Neural cell (in vitro differentiated cells): Measurements from ENCODE around the gene DNAL4. TPM values are rescaled to one million over a fixed set of nuclear protein-coding genes. Genes with fewer than 3 reads are reported as not detected.

Experiments used
- H2AFZ ChIP-seq: fragments of 200-600, 300-800 bp; sonication (generic), shearing (Covaris generic); 2 replicates; pipeline ENCODE4 v1.6.0; 2014; ENCODE audit warnings: low read depth, mild to moderate bottlenecking, antibody characterized with exemption, low read length, moderate library complexity
- H3F3A ChIP-seq: fragments of 200-600 bp; shearing (Covaris generic); 2 replicates; pipeline ENCODE4 v1.6.1; 2016; ENCODE audit warnings: mild to moderate bottlenecking, moderate library complexity, mixed read lengths, antibody characterized with exemption, low read length; ENCODE audit not compliant: insufficient read depth, poor library complexity, severe bottlenecking
- H3K27ac ChIP-seq: fragments of 200-600, 300-800 bp; sonication (generic), shearing (Covaris generic); 2 replicates; pipeline ENCODE4 v1.5.1; 2014; ENCODE audit warnings: mild to moderate bottlenecking, low read length, moderate library complexity
- H3K27me3 ChIP-seq: fragments of 300-800, 200-600 bp; sonication (generic), shearing (Covaris generic); 2 replicates; pipeline ENCODE4 v1.6.0; 2014; ENCODE audit warnings: mild to moderate bottlenecking, low read depth, low read length, moderate library complexity; ENCODE audit not compliant: insufficient read depth
- H3K36me3 ChIP-seq: fragments of 300-800, 200-600 bp; sonication (generic), shearing (Covaris generic); 2 replicates; pipeline ENCODE4 v1.5.1; 2014; ENCODE audit warnings: mild to moderate bottlenecking, antibody characterized with exemption, low read length, moderate library complexity; ENCODE audit not compliant: insufficient read depth
- H3K4me2 ChIP-seq: fragments of 300-800, 200-600 bp; sonication (generic), shearing (Covaris generic); 2 replicates; pipeline ENCODE4 v1.6.0; 2014; ENCODE audit warnings: mild to moderate bottlenecking, low read length
- H3K4me3 ChIP-seq: fragments of 300-800, 200-600 bp; sonication (generic), shearing (Covaris generic); 2 replicates; pipeline ENCODE4 v1.5.1; 2014; ENCODE audit warnings: mild to moderate bottlenecking, low read length, moderate library complexity
- H3K79me2 ChIP-seq: fragments of 200-600 bp; shearing (Covaris generic); replicated peaks from 2 replicates; pipeline ENCODE4 v1.6.0; 2014; ENCODE audit warnings: mild to moderate bottlenecking, low read length, moderate library complexity; ENCODE audit not compliant: insufficient read depth
- H3K9ac ChIP-seq: fragments of 300-800, 200-600 bp; sonication (generic), shearing (Covaris generic); 2 replicates; pipeline ENCODE4 v1.6.1; 2016; ENCODE audit warnings: mild to moderate bottlenecking, low read length, mixed read lengths
- H3K9me2 ChIP-seq: fragments of 200-600 bp; shearing (Covaris generic); 2 replicates; pipeline ENCODE4 v1.6.1; 2016; ENCODE audit warnings: mild to moderate bottlenecking, low read length, mixed read lengths; ENCODE audit not compliant: insufficient read depth
- H3K9me3 ChIP-seq: fragments of 200-600, 300-800 bp; sonication (generic), shearing (Covaris generic); 2 replicates; pipeline ENCODE4 v1.6.1; 2016; ENCODE audit warnings: mild to moderate bottlenecking, mixed run types, low read length, moderate library complexity, mixed read lengths
- H4K20me1 ChIP-seq: fragments of 200-600 bp; shearing (Covaris generic); 2 replicates; pipeline ENCODE4 v1.6.1; 2016; ENCODE audit warnings: mild to moderate bottlenecking, mixed run types; ENCODE audit not compliant: insufficient read depth
- CTCF ChIP-seq: fragments of 450-650 bp; IDR thresholded peaks from 2 replicates; pipeline ENCODE4 v1.5.1; 2014; ENCODE audit warnings: antibody characterized with exemption, mild to moderate bottlenecking, moderate library complexity; ENCODE audit not compliant: poor library complexity, severe bottlenecking
- EP300 ChIP-seq: fragments of 450-650 bp; conservative IDR thresholded peaks from 2 replicates; pipeline ENCODE4 v1.6.1; 2014; ENCODE audit warnings: antibody characterized with exemption, mild to moderate bottlenecking, moderate library complexity; ENCODE audit not compliant: poor library complexity, severe bottlenecking
- EZH2 ChIP-seq: fragments of 200-600, 300-800 bp; shearing (Covaris generic), sonication (generic); IDR thresholded peaks from 2 replicates; pipeline ENCODE4 v1.6.1; 2014; ENCODE audit warnings: antibody characterized with exemption, low read length, borderline replicate concordance, mild to moderate bottlenecking; ENCODE audit not compliant: insufficient read depth, poor library complexity, severe bottlenecking
- MXI1 ChIP-seq: fragments of 450-650 bp; conservative IDR thresholded peaks from 2 replicates; pipeline ENCODE4 v1.6.1; 2014; ENCODE audit warnings: antibody characterized with exemption, mild to moderate bottlenecking; ENCODE audit not compliant: poor library complexity, severe bottlenecking
- POLR2AphosphoS5 ChIP-seq: IDR thresholded peaks from 2 replicates; pipeline ENCODE4 v1.6.1; 2012
- RAD21 ChIP-seq: fragments of 450-650 bp; conservative IDR thresholded peaks from 2 replicates; pipeline ENCODE4 v1.6.1; 2014; ENCODE audit warnings: antibody characterized with exemption, mild to moderate bottlenecking, moderate library complexity
- REST ChIP-seq: IDR thresholded peaks from 2 replicates; pipeline ENCODE4 v1.6.1; 2012; ENCODE audit warnings: borderline replicate concordance
- SMC3 ChIP-seq: fragments of 450-650 bp; conservative IDR thresholded peaks from 2 replicates; pipeline ENCODE4 v1.6.1; 2014; ENCODE audit warnings: antibody characterized with exemption, mild to moderate bottlenecking, moderate library complexity; ENCODE audit not compliant: poor library complexity
- TAF1 ChIP-seq: IDR thresholded peaks from 2 replicates; pipeline ENCODE4 v1.6.1; 2012; ENCODE audit warnings: low read depth
- polyA minus RNA-seq: library from RNA; depleted of rRNA, polyadenylated mRNA; stranded (reverse); fragments of >200 nt; gene quantifications from 2 replicates; pipeline ENCODE4 v1.2.3, GENCODE V29; 2014
- polyA plus RNA-seq: library from polyadenylated mRNA; depleted of rRNA; stranded (reverse); fragments of >200 nt; gene quantifications from 2 replicates; pipeline ENCODE4 v1.2.3, GENCODE V29; 2014

Gene DNAL4
- polyA plus RNA-seq: 94.4 and 95.0 TPM in 2 replicates
- 31.5 and 35.8 TPM in 2 replicates for polyA minus RNA-seq

- Histone ChIP-seq H3K4me2 (peak within 1 kb of the TSS; percentile 80), H3K9me2 (no peaks in the 10 kb centered on the region), H3K4me3 (peak within 1 kb of the TSS; percentile 78), H3K27ac (peak within 1 kb of the TSS; percentile 24), H3K9me3 (no peaks in the 10 kb centered on the region), H2AFZ (peak within 1 kb of the TSS; percentile 25), H3F3A (no peaks in the 10 kb centered on the region), H4K20me1 (no peaks in the 10 kb centered on the region), H3K79me2 (peaks cover 12% of the 10 kb centered on the region), H3K27me3 (no peaks in the 10 kb centered on the region), H3K36me3 (no peaks in the 10 kb centered on the region), H3K9ac (peak within 1 kb of the TSS; percentile 71)
- peak; percentile 75 for TF ChIP-seq MXI1
- TF ChIP-seq CTCF: no peak
- TF ChIP-seq EP300: peak; percentile 50
- no peak for TF ChIP-seq TAF1
- TF ChIP-seq SMC3: no peak
- peak; percentile 65 for TF ChIP-seq POLR2AphosphoS5
- TF ChIP-seq RAD21: no peak
- TF ChIP-seq REST: no peak
Measured at GRCh38 chr22:38793721-38794466, at the start of gene DNAL4. Gene DNAL4 (minus strand): TSS chr22:38794143. CDS start chr22:38782731, 11,412 bp downstream.

DNA sequence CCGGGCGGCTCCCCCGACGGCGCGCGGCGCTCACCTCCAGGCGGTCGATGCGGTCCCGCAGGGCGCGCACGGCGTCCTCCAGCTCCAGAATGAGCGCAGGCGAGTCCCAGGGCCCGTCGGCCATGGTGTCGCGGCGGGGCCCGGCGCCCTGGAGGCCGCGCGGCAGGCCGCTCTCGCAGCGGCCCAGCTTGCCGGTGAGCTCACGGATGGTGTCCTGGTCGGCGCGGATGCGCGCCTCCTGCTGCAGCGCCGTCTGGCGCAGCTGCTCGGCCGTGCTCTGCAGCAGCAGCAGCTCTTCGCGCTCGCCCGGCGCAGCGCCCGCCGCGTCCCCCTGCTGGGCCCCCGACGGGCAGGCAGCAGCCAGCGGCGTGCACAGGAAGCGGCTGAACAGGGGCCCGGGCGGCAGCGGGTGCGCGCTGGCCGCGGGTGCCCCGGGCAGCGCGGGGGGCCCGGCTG lies 49.3 kb upstream of the DNAL4 start:
- TF ChIP-seq RAD21 (peak; percentile 59), POLR2AphosphoS5 (peak; percentile 32), TAF1 (no peak), EZH2 (no peak), REST (no peak), CTCF (peak; percentile 68), MXI1 (peak; percentile 67), SMC3 (peak; percentile 67), EP300 (peak; percentile 32)
- Histone ChIP-seq H3K9me2 (no peaks in the 10 kb centered on the region), H3F3A (no peaks in the 10 kb centered on the region), H4K20me1 (no peaks in the 10 kb centered on the region), H3K4me3 (peak overlapping the region; percentile 80), H2AFZ (no peak overlapping the region), H3K27ac (peak overlapping the region; percentile 47), H3K79me2 (peaks cover 18% of the 10 kb centered on the region), H3K27me3 (no peaks in the 10 kb centered on the region), H3K9me3 (no peaks in the 10 kb centered on the region), H3K36me3 (no peaks in the 10 kb centered on the region), H3K9ac (peak overlapping the region; percentile 73), H3K4me2 (no peak overlapping the region)
